GOT3 (cell line): ENCODE measurements around the gene NDC1.

ENCODE experiments used
- DNase-seq: peaks from one replicate; lab custom pipeline; 2025; ENCODE audit warnings: mixed read lengths; lab: John Stamatoyannopoulos, UW

Gene NDC1

DNA sequence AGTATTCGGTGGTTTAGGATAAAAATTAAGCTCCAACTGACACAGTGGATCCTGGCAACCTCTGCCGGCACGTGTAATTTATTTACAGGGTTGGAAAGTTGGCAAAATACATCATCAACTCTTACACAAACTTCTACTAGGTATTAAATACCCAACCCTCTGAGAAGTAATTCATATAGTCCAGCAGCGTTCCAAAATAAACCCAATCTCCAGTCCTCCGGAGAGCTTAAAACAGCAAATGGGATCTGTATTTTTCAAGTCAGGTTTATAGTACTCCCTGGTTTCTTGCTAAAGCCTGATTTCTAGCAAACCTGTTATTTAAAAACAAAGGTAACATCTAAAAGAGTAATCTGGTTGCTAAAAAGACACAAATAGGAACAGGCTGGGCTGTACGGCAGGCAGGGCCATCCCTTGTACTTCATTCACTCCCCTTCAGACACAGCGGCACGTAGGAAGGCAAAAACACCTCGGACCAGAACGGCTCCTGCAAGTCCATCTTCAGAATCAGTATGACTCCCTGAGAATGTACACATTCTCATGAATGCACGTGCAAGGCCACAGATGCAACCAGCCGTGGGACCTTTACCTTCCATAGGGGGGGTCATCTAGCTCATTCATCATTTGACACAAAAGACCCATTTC is 107.8 kb downstream of the NDC1 start:
- no peak for DNase-seq

DNA sequence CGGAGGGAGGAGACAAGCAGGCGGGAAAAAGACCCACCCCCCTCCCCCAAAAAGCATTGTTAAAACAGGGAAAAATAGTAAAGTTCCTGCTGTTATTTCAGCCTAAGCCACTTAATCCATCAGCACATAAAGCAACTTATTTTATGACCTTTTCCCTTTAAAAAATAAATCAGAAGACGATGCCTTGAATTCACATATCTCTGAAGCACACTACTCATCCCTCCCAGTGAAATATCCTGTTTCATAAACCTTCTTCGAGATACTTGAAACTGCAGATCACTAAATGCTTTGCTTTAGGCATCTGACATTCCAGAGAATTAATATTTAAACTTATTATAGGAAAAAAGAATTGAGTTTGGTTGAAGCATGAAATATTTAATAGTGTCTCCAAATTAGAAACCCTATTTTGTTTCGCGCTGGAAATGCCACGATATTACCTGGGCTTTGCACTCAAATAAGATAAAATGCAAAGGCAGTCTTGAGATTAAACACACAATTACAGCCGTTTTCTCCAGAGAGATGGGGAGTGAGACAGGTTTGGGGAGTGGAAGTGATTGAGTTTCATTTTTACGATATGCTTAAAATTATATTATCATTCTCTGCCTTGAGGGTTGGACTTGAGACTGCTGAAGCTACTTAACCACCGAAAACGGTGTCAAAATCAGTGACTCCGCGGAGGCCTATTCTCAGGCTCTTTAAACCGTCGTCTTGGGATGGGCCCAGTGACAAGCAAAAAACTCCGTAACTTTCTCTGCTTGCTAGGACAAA is 108.5 kb downstream of the NDC1 start:
- DNase-seq: no peak

DNA sequence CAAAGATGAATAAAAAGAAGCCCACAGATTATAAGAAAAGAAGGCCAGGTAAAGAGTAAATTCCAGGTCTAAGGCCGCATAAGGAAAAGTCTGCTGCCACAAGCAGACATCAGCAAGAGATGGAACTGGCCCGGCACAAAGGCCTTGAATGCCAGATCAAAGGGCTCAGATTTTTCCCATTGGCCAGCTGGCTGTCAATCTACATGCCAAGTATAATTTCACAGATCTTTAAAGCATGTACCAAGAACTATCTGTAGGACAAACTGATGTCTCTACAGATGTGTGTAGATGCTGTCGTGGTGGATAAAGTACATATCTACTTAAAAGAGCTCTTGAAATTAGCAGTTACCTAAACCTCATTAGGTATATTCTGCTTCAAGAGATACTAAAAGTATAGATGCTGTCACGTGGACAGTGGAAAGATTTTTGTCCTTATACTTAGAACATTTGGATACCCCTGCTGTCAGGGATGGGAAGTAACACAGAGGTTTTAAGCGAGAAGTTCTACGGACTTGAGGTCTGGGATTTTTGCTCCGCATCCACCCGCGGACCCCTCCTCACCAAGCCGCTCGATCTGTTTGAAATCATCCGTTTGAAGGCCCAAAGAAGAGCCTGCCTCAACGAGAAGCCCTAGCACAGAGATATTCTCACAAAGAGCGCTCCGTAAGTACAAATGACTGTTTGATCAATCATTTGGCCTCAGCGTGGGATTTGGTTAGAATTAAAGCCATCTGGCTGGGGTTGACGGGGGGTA is 109.2 kb downstream of the NDC1 start:
- DNase-seq: no peak

DNA sequence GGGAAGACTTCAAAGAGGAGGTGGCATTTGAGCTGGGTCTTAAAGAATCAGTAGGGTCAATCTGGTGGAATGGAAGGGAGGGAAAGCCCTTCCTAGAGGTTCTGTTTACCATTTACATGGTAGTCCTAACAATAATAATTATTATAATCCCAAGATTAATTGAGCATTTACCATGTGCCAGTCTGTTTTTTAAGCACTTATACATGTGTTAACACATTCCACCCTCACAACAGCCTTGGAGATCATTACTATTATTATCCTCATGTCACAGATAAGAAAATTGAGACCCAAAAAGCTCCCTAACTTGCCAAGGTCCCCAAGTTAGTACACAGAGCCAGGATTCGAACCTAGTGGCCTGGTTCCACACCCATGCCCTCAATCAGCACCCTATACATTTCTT is 109.9 kb downstream of the NDC1 start:
- no peak for DNase-seq

DNA sequence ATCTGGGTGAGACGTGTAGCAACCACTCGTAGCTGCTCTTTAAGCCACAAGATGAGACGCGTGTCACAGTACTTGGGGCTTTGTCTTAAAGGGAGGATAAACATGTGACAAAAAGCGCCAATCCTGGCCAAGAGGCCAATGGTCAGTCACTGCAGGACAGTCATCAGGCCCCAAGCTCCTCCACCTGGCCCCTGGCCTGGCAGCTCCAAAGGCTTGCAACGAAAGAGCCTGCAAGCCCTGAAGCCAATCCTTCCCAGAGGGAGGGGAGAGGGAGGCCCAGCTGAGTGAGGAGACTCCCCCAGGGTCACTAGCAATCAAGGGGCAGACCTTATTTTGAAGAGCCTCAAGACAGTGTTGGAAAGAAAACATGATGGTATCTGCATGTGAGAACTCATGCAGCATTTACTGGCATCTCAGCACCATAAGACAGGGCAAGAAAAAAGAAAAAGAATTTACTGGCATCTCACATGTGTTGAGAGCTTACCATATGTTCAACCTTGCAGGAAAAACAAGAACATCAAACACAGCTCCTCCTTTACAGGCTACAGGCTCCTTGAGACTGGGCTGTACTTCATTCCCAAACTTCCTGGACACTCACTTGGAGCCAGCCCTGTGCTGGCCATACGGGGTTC is 110.5 kb downstream of the NDC1 start:
- no peak for DNase-seq

DNA sequence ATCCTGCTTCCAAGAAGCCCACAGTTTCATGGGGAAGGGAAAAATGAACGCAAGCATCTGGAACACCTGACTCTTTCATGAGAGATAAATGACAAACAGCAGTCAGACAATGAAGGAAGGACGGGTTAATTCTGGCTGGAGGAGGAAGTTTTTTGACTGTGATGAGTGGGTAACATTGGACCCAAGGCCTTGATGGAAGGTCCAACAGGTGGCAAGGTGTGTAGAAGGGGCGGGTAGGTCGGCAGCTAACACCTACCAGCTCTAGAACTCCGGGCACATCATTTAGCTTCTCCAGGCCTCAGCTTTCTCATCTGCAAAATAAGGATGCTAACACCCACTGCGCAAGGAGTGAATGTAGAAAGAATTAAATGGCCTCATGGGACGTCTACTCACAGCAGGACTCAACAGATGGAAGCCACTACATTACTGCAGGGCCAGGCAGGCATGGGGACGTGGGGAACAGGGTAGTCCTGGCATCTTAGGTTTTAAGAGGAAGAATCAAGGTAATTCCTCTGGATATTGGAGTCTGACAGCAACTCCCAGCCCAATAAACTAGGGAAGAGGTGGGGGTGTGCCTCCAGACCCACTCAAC is 112.0 kb downstream of the NDC1 start:
- no peak for DNase-seq

DNA sequence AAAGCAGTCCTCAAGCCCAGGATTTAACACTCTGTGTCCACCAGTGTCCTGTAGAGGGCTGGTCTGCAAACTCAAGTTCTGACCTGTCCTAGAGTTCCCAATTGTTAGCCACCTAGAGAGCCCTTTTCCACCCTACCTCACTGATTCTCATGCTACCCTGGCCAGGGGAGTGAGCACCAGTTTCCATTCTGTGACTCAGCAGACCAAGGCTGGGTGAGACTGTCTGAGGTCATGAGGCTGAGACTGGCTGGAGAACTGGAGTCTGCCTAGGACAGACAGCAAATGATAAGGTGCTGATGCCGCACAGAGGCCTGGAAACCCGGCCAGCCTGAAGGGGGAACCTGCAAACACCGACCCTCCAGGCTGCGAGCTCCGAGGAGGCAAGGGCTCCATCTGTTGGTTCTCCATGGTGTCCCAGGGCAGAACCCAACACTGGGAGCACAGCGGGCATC is 112.8 kb downstream of the NDC1 start:
- no peak for DNase-seq

DNA sequence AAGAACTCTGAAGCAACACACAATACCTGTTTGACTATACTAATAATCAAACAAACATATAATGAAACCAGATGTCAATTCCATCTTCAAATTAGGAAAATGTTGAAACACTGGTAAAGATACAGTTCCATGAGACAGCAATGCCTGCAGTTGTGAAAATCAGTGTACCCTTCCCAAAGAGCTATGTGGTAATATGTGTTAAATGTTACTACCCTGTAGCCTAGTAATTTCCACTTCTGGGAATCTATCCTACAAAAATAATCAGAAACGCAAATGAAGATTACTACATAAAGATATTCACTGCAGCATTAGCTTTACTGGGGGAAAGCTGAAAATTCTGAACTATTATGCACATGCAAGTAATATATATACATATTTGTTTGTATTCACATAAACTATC is 116.1 kb downstream of the NDC1 start:
- DNase-seq: no peak

DNA sequence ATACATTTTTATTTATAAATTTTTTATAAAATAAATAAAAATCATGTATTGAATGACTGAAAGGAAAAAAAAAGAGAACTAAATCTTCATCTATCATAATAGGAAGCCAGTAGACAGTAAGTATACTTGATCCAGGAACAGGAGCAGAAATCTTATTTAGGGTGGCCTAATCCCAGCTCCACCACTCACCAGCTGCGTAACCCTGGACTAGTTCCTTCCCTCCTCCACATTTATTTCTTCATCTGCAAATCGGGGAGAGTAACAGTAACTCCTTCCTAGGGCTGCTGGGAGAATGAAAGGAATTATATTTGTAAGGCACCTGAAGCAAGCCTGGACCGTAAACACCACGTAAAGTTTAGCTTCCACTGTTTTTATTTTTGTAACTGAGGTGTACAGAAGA is 117.0 kb downstream of the NDC1 start:
- no peak for DNase-seq

DNA sequence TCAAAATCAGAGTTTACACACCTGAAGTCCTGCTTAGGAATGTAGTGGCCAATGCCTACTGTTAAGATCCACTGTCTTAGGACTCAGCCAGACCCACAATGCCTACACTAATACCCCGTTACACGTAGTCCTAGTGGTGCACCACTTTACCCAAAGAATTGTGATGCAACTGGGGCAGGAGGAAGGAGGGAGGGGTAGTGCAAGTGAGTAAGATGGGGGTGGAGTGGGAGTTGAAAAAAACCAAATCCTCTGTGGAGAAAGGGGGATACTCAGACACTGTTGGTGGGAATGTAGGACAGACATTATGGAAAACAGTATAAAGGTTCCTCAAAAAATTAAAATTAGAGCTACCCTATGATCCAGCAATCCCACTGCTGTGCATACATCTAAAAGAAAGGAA is 118.6 kb downstream of the NDC1 start:
- DNase-seq: no peak

DNA sequence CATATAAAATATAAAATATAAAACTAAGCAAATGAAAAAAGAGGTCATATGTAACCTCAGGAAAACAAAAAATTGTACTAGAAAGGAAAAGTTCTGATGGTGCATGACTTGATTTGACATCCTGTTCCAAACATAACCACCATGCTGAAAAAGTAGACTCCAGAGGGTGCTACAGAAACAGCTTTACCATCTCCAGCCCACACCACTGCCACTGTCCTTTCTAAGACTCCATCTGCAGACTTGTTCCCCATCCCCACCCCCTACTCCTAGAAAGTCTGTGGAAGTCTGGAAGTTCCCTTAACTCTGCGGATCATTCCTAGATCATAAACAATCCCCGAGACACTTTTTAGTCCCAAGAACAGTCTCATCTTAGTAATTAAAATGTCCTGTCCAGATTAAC is 119.7 kb downstream of the NDC1 start:
- DNase-seq: no peak

DNA sequence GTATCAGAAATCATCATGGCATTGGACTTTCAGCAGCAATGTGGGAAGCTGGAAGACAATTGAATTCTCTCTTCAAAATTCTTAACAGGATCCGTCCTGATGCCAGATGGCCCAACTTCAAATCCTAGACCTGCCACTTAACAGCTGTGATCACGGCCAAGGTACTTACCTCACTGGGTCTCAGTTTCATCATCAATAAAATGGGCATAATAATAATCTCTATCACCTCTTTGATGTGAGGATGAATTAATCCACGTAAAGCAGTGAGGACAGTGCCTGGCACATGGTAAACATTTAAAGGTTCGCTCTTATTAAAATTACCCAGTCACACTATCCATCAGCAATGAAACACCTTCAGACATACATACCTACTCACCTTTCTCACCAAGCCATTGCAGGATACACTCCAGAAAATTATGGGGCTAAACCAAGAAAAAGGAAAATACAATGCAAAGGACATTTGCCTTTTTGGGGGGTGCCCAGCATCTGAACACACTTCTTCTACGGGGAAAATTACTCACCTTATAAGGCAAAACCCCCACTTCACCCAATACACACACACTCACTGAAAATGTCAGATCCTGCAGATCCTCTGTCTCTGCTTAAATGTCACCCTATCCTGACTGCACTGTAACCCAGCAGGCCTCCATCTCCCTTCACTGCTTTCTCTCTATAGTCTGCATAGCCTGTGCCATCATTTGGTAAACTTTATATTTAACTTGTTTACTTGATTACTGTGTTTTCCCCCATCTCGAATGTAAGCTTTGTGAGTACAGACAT is 120.9 kb downstream of the NDC1 start:
- no peak for DNase-seq

DNA sequence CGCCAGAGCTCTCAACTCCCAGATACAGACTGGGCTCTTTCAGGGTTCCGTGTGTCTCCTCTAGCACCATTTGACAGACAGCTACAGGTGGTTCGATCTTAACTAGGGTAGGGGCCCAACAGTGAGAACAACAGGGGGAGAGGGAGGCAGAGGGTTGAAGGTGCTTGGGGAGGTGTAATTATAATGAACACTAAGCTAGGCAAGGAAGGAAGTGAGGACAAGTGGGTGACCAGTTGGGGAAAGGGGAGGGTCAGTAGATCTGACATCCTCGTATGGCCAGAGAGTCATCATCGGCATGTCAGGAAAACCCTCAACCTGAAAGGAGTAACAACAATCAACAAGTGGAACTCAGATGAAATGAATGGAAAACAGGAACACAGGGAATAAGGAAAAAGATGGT is 121.9 kb downstream of the NDC1 start:
- DNase-seq: no peak

DNA sequence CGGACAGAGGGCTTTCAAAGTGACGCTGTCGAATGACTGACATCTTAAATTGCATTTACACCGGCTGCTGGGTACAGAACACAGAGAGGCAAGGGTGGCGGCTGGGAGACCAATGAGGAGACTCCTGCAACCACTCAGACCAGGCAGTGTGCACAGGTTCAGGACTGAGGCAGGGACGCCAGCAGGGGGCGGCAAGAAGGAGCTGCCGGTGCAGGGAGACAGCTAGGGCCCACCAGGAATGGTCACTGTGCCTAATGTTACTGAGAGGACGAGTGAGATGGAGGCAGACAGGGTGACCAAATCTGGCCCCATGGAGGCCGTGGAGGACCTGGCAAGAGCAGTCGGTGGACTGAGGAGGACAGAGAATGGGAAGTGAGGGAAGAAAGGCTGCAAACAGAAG is 122.6 kb downstream of the NDC1 start:
- DNase-seq: no peak
